ENCODE data around the gene ATP5MG.
A peak's percentile ranks its signal among the peaks of the same experiment; 100 is the strongest.

DNA sequence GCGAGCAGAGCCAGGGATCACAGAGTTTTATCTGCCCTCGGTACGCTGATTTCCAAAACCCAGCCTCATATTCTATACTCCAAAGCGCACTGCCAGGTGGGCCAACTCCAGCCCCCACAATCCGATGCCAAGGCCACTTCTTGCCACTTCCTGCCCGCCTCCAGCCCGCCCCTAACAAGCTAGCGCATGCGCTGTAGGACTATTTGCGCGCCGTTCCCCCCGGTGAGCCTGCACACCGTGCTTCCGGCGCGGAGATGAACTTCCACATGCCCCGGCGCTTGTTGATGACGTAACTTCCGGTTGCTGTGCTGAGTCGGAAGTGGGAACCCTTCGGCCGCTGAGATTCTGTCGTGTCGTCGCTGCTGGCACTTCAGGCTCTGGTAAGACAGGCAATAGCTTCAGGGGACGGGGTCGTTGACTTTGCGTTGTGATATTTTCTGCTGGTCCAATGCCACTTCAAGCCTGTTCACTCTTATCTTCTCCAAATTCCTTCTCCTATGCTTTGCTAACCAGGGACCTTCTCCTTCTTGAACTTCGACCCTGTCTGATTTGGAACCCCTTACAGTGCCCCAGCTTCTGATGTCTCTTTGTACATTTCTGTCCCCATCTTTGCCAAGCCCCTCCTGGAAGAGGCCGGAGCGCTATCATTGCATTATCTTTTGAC is 42.0 kb upstream of the ATP5MG start, which contains the start of gene UBE4A:
- TF ChIP-seq POLR2A (IDR thresholded peaks at IDR 0.05; ENCODE audit: low read depth, low read length), result peak; percentile 80
- TF ChIP-seq MAZ (IDR thresholded peaks at IDR 0.05; ENCODE audit: borderline replicate concordance, low read depth, low read length), result peak; percentile 57; the same call in 1 of the 2 replicates
- TF ChIP-seq, protein P1, sequence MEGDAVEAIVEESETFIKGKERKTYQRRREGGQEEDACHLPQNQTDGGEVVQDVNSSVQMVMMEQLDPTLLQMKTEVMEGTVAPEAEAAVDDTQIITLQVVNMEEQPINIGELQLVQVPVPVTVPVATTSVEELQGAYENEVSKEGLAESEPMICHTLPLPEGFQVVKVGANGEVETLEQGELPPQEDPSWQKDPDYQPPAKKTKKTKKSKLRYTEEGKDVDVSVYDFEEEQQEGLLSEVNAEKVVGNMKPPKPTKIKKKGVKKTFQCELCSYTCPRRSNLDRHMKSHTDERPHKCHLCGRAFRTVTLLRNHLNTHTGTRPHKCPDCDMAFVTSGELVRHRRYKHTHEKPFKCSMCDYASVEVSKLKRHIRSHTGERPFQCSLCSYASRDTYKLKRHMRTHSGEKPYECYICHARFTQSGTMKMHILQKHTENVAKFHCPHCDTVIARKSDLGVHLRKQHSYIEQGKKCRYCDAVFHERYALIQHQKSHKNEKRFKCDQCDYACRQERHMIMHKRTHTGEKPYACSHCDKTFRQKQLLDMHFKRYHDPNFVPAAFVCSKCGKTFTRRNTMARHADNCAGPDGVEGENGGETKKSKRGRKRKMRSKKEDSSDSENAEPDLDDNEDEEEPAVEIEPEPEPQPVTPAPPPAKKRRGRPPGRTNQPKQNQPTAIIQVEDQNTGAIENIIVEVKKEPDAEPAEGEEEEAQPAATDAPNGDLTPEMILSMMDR (conservative IDR thresholded peaks at IDR 0.05; ENCODE audit: low read depth, low read length), result no peak
- no peak for TF ChIP-seq BHLHE40 (IDR thresholded peaks at IDR 0.05; ENCODE audit: low read depth, low read length)
- TF ChIP-seq SMC3 (IDR thresholded peaks at IDR 0.05; ENCODE audit: low read depth, low read length), result no peak
- no peak for TF ChIP-seq RCOR1 (IDR thresholded peaks at IDR 0.05; ENCODE audit: insufficient replicate concordance, low read length)
- no peak for TF ChIP-seq RAD21 (IDR thresholded peaks at IDR 0.05; ENCODE audit: low read length)
- TF ChIP-seq ELK1 (IDR thresholded peaks at IDR 0.05; ENCODE audit: borderline replicate concordance, low read depth, low read length), result peak; percentile 59; the same call in 1 of the 2 replicates
